Breast epithelium (tissue), 3 donors: ENCODE measurements around the gene FAM163B.

Source experiments
- CTCF ChIP-seq, 3 donors: fragments of 450-650 bp; IDR thresholded peaks; one replicate each; pipeline ENCODE4 v1.5.1; 2016 to 2017; ENCODE audit warnings: antibody characterized with exemption in 3 of 3, mild to moderate bottlenecking in 3 of 3, moderate library complexity in 3 of 3
- POLR2A ChIP-seq: fragments of 450-650 bp; IDR thresholded peaks from one replicate; pipeline ENCODE4 v1.6.1; 2016; ENCODE audit warnings: antibody characterized with exemption, mild to moderate bottlenecking, moderate library complexity

GRCh38 chr9:133591116-133591910 lies 17.9 kb downstream of the FAM163B start:
- TF ChIP-seq CTCF (IDR thresholded peaks at IDR 0.05) (no peak), POLR2A (no peak)
